ENCODE results near the gene STUB1. TPM values are rescaled to one million over a fixed set of nuclear protein-coding genes. Genes with fewer than 3 reads are reported as not detected.

STUB1 gene
- total and polyA plus RNA-seq, 3 donors from 2014 or later = 93.3 to 160 (median 126) TPM

GRCh38 chr16:716200-716568 lies 36.0 kb downstream of the STUB1 start:
- H3K4me3 ChIP-seq = no peak overlapping the region
- DNase-seq = peak; percentile 80
- H3K27me3 ChIP-seq = no peaks in the 10 kb centered on the region
- H3K27ac ChIP-seq = no peak overlapping the region
- H3K4me1 ChIP-seq = peaks cover 24% of the 10 kb centered on the region
- H3K36me3 ChIP-seq (ENCODE audit: low read depth, missing control alignments) = no peaks in the 10 kb centered on the region
- WGBS, 2 donors = 22 to 30% methylated on average over 11 to 12 of the region's 12 CpGs
- intact Hi-C loops (cut with DNase I; ENCODE audit: low total_unique reads) = no loop called here
- no peak for TF ChIP-seq POLR2A (IDR thresholded peaks at IDR 0.05)
- no peak for TF ChIP-seq CTCF (IDR thresholded peaks at IDR 0.05)
- H3K9me3 ChIP-seq = no peaks in the 10 kb centered on the region

DNA sequence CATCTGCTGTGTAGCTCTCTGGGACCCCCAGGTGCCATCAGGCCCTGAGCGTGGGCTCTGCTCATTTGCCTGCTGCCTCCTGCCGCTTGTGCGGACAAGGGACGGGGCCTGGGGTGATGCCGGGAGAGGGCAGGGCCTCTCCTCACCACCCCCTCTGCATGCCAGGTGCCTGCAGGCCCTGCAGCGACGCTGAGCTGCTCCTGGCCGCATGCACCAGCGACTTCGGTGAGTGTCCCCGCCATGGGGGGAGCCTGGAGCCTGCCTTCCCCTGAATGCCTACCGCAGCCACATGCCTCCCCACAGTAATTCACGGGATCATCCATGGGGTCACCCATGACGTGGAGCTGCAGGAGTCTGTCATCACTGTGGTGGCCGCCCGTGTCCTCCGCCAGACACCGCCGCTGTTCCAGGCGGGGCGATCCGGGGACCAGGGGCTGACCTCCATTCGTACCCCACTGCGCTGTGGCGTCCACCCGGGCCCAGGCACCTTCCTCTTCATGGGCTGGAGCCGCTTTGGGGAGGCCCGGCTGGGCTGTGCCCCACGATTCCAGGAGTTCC lies 36.6 kb downstream of the STUB1 start:
- Histone ChIP-seq H3K4me1 (peaks cover 29% of the 10 kb centered on the region), H3K27ac (no peak overlapping the region), H3K36me3 (ENCODE audit: low read depth, missing control alignments) (no peaks in the 10 kb centered on the region), H3K9me3 (no peaks in the 10 kb centered on the region), H3K4me3 (no peak overlapping the region), H3K27me3 (no peaks in the 10 kb centered on the region)
- intact Hi-C loops (cut with DNase I; ENCODE audit: low total_unique reads) = no loop called here
- TF ChIP-seq CTCF (IDR thresholded peaks at IDR 0.05) (no peak), POLR2A (IDR thresholded peaks at IDR 0.05) (no peak)
- 90 to 97% methylated on average over 11 to 29 of the region's 29 CpGs for WGBS, 2 donors
- DNase-seq = no peak

DNA sequence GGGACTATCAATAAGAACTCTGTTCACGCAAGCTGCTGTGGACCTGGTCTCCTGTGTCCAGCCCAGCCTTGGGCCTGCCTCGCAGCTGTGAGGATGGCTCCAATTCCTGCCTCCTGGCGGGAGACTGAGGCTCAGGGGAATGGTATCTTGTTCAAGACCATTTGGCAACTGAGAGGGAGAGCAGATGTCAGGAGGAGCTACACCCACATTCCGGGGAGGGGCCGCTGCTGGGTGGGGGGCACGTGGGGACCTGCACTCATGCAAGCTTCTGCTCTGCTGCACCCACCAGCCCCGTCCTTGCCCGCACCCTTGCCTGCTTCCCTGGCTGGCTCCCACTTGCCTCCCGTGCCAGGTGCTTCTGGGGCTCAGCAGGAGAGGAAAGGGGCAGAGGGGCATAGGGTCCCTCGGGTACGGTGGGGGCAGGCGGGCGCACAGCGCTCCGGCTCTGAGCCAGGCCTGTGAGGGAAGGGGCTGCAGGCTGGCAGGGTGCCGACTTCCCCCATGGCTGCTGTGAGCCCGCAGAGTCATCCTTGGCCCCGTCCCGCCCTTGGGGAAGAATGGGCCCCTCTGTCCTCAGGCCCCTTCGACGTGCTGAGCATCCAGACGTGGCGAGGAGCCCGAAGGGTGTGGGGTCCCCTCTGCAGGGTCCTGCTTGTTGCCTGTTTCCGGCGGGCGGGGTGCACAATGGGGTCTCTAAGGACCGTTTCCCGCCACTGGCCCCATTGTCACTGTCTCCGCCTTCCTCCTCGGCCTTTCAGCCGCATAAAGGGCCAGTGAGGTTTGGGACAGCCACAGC lies 37.4 kb downstream of the STUB1 start:
- Histone ChIP-seq H3K4me1 (peaks cover 30% of the 10 kb centered on the region), H3K36me3 (ENCODE audit: low read depth, missing control alignments) (no peaks in the 10 kb centered on the region), H3K27me3 (no peaks in the 10 kb centered on the region), H3K27ac (no peak overlapping the region), H3K4me3 (no peak overlapping the region), H3K9me3 (no peaks in the 10 kb centered on the region)
- TF ChIP-seq POLR2A (IDR thresholded peaks at IDR 0.05) (no peak), CTCF (IDR thresholded peaks at IDR 0.05) (no peak)
- intact Hi-C loops (cut with DNase I; ENCODE audit: low total_unique reads) = no loop called here
- WGBS, 2 donors = 83% methylated on average over 14 to 32 of the region's 32 CpGs
- DNase-seq = no peak

- Histone ChIP-seq H3K4me3 (no peak overlapping the region), H3K9me3 (no peaks in the 10 kb centered on the region), H3K36me3 (ENCODE audit: low read depth, missing control alignments) (no peaks in the 10 kb centered on the region), H3K4me1 (peaks cover 30% of the 10 kb centered on the region), H3K27me3 (no peaks in the 10 kb centered on the region), H3K27ac (no peak overlapping the region)
- WGBS, 2 donors = 88 to 93% methylated on average over 5 to 9 of the region's 9 CpGs
- intact Hi-C loops (cut with DNase I; ENCODE audit: low total_unique reads) = no loop called here
- DNase-seq = no peak
- TF ChIP-seq POLR2A (IDR thresholded peaks at IDR 0.05) (no peak), CTCF (IDR thresholded peaks at IDR 0.05) (no peak)
These were observed 38.2 kb downstream of the STUB1 start for GRCh38 chr16:718389-718788.

- WGBS, 2 donors = 88 to 94% methylated on average over 6 of the region's 6 CpGs
- Histone ChIP-seq H3K36me3 (ENCODE audit: low read depth, missing control alignments) (no peaks in the 10 kb centered on the region), H3K27me3 (no peaks in the 10 kb centered on the region), H3K9me3 (no peaks in the 10 kb centered on the region), H3K4me3 (no peak overlapping the region), H3K27ac (no peak overlapping the region), H3K4me1 (peaks cover 30% of the 10 kb centered on the region)
- TF ChIP-seq CTCF (IDR thresholded peaks at IDR 0.05) = no peak
- no peak for TF ChIP-seq POLR2A (IDR thresholded peaks at IDR 0.05)
- DNase-seq = no peak
- intact Hi-C loops (cut with DNase I; ENCODE audit: low total_unique reads) = no loop called here
These were observed 38.7 kb downstream of the STUB1 start for GRCh38 chr16:718922-719321.
